Psoas muscle (tissue), 8 donors: ENCODE measurements around the gene PKD1. TPM values are rescaled to one million over a fixed set of nuclear protein-coding genes. Genes with fewer than 3 reads are reported as not detected.
"Not testable (repeated sequence)": the region's sequence is repeated elsewhere in the genome, so short reads cannot be mapped to it uniquely, and the experiment has no call there.

Experiments used
- ATAC-seq, 4 donors: fragments of 200-7000 bp; cut with Tn5 transposase; one replicate each; pipeline ENCODE4 v1.9.1; 2020; ENCODE audit warnings: moderate library complexity in 3 of 4, mild to moderate bottlenecking in 2 of 4
- DNase-seq, 2 donors: peaks; one replicate each; pipeline ENCODE4 v3.0.0-alpha.2; 2020
- H3K27ac ChIP-seq: fragments of 200-600 bp; one replicate; pipeline ENCODE4 v1.8.0; 2022
- H3K27me3 ChIP-seq, 3 donors: fragments of 200-600 bp in 1 of 3; one replicate each; pipeline versions ENCODE4 v1.6.1 to v1.8.0; 2013 to 2022; ENCODE audit warnings: low read length in 2 of 3, mild to moderate bottlenecking in 2 of 3, moderate library complexity in 1 of 3; ENCODE audit not compliant: insufficient read depth in 3 of 3
- H3K36me3 ChIP-seq, 2 donors: fragments of 200-600 bp in 1 of 2; one replicate each; pipeline versions ENCODE4 v1.6.1 to v1.8.0; 2013 to 2022; ENCODE audit warnings: low read depth in 1 of 2, mild to moderate bottlenecking in 1 of 2, moderate library complexity in 1 of 2; ENCODE audit not compliant: insufficient read depth in 1 of 2
- H3K4me1 ChIP-seq: fragments of 200-600 bp; one replicate; pipeline ENCODE4 v1.8.0; 2022
- H3K4me3 ChIP-seq: fragments of 200-600 bp; one replicate; pipeline ENCODE4 v1.8.0; 2022; ENCODE audit warnings: mild to moderate bottlenecking
- H3K9me3 ChIP-seq: fragments of 200-600 bp; one replicate; pipeline ENCODE4 v1.8.0; 2022
- WGBS, 3 donors: extraction: QIAGEN DNeasy Blood & Tissue Kit; methylation state at CpG; one replicate each; pipeline versions ENCODE4 v1.1.6 to v1.1.7; 2013; 5-methylcytosine and 5-hydroxymethylcytosine counted together
- intact Hi-C, 2 donors: fragments of 100-400 bp; cut with DNase I; formaldehyde crosslinking; loops; one replicate each; pipeline versions ENCODE4 v1.11.0 to v1.14.2; 2022
- polyA plus RNA-seq, 3 donors: library from polyadenylated mRNA; stranded (reverse); fragments of 200-250 nt; gene quantifications; one replicate each; pipeline ENCODE4 v1.2.3, GENCODE V29; 2013
- total RNA-seq, 4 donors: library from RNA; stranded (reverse); fragmentation: NEBNext Ultra II Directional in 2 of 4; extraction: Animal tissue kit (Norgen Biotek cat#: 25700) in 2 of 4; gene quantifications; one replicate each; pipeline versions ENCODE4 v1.2.1 to v1.2.4, GENCODE V29; 2021 to 2023
- TF ChIP-seq, protein P1 (sequence below): fragments of 200-600 bp; IDR thresholded peaks from one replicate; pipeline ENCODE4 v1.8.0; 2022; ENCODE audit warnings: antibody characterized with exemption
- donor health status: healthy with polysubstance abuse.
- donor health status: DM: no; HTN: no; CAD: no; lungs with moderate emphysema.
- donor health status: Bipolar disorder and iron deficiency.
- donor health status: healthy.
- donor health status: DM: yes; HTN: yes; CAD: no.
- donor health status: DM: no; HTN: no; CAD: no.
- donor health status: DM: no; HTN: no; CAD: no.
- donor health status: DM: yes; HTN: yes; CAD: no.

The PKD1 gene
- total and polyA plus RNA-seq, 7 donors, result 33.9 to 123 (median 74.1) TPM

DNA sequence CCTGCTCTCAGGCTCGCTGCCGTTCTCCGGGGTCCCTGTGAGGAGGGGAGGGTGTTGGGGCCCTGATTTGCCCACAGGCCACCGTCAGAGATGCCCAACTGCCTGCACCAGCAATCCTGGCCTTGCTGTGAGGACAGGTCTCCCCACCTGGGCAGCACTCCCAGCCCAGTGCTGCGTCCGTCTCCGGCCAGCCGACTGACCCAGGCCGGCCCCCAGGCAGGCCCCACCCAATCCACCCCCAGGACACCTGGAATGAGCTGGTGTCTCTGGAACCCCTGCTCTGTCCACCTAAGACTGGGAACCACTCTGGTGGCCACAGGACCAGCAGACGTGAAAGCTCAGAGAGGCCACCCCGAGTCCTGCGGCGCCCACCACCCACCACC lies 20.1 kb downstream of the PKD1 start:
- no peak overlapping the region for H3K4me3 ChIP-seq
- H3K27me3 ChIP-seq, result no peaks in the 10 kb centered on the region
- TF ChIP-seq, protein P1, sequence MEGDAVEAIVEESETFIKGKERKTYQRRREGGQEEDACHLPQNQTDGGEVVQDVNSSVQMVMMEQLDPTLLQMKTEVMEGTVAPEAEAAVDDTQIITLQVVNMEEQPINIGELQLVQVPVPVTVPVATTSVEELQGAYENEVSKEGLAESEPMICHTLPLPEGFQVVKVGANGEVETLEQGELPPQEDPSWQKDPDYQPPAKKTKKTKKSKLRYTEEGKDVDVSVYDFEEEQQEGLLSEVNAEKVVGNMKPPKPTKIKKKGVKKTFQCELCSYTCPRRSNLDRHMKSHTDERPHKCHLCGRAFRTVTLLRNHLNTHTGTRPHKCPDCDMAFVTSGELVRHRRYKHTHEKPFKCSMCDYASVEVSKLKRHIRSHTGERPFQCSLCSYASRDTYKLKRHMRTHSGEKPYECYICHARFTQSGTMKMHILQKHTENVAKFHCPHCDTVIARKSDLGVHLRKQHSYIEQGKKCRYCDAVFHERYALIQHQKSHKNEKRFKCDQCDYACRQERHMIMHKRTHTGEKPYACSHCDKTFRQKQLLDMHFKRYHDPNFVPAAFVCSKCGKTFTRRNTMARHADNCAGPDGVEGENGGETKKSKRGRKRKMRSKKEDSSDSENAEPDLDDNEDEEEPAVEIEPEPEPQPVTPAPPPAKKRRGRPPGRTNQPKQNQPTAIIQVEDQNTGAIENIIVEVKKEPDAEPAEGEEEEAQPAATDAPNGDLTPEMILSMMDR, result no peak
- peaks cover 4% of the 10 kb centered on the region for H3K4me1 ChIP-seq
- H3K36me3 ChIP-seq, result peaks cover 0 to 36% of the 10 kb centered on the region in 2 donors
- no peak overlapping the region for H3K27ac ChIP-seq
- no peak for ATAC-seq
- intact Hi-C loops, result no loop called here
- DNase-seq, result no peak
- 76 to 79% (median 77%) methylated on average over 6 to 13 of the region's 13 CpGs for WGBS, 3 donors
- H3K9me3 ChIP-seq, result no peaks in the 10 kb centered on the region

DNA sequence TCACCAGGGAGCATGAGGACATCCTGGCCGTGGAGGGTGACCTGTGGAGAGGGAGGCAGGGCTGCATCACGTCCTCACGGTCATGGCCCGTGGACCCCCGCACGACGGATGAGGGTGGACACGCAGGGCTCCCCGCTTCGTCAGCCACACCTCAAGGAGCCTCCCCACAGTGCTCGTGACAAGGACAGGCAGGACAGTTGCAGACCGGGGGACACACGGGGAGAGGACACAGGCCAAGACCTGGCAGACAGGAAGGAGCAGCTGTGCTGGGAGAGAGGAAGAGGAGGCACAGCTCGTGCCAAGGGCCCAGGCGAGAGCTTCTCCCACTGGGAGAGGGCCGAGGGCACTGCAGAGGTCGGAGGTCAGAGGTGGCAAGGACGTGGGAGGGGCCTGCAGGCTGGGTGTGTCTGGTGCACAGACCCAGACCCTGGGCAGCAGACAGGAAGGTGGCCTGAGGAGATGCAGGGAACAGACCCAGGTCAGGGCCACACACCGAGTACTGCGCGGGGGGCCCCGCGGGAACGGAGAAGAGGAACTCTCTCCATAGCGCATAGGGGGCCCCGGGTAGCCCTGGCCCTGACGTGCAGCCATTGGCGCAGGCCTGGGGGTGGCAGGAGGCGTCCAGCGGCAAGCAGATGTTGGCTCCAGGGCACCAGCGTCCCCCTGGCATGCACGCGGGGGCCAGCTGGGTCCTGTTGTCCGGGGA lies 20.7 kb downstream of the PKD1 start:
- H3K4me1 ChIP-seq, H3K9me3 ChIP-seq, H3K4me3 ChIP-seq, ATAC-seq, intact Hi-C loops, H3K27me3 ChIP-seq: not testable (repeated sequence)
- 48 to 54% (median 52%) methylated on average over 22 to 29 of the region's 34 CpGs for WGBS, 3 donors
- peak overlapping the region; percentile 63 for H3K27ac ChIP-seq
- DNase-seq, result peak in 1 of 2 donors; percentile 64
- H3K36me3 ChIP-seq, result peaks cover 0 to 41% of the 10 kb centered on the region in 2 donors

GRCh38 chr16:2114225-2114624 lies 21.5 kb downstream of the PKD1 start:
- peaks cover 0 to 47% of the 10 kb centered on the region in 2 donors for H3K36me3 ChIP-seq

GRCh38 chr16:2112539-2113106 lies 23.1 kb downstream of the PKD1 start:
- ATAC-seq, H3K27ac ChIP-seq, H3K9me3 ChIP-seq, H3K27me3 ChIP-seq, DNase-seq, H3K4me3 ChIP-seq, intact Hi-C loops, H3K4me1 ChIP-seq: not testable (repeated sequence)
- 83 to 87% (median 84%) methylated on average over 22 to 30 of the region's 30 CpGs for WGBS, 3 donors
- H3K36me3 ChIP-seq, result peaks cover 0 to 63% of the 10 kb centered on the region in 2 donors

More at GRCh38 chr16:2114225-2114624, 21.5 kb downstream of the PKD1 start:
- intact Hi-C loops, DNase-seq, H3K4me1 ChIP-seq, H3K9me3 ChIP-seq, H3K4me3 ChIP-seq, ATAC-seq, H3K27me3 ChIP-seq: not testable (repeated sequence)
- WGBS, 3 donors, result 84 to 87% (median 86%) methylated on average over 21 to 26 of the region's 26 CpGs
- peak overlapping the region; percentile 63 for H3K27ac ChIP-seq

- peak; percentile 10 to 32 (median 23) for ATAC-seq
- H3K27ac ChIP-seq, H3K27me3 ChIP-seq, H3K9me3 ChIP-seq, H3K4me1 ChIP-seq, H3K4me3 ChIP-seq, intact Hi-C loops, DNase-seq: not testable (repeated sequence)
- 91 to 93% (median 92%) methylated on average over 42 to 64 of the region's 65 CpGs for WGBS, 3 donors
- H3K36me3 ChIP-seq, result peaks cover 0 to 70% of the 10 kb centered on the region in 2 donors
Measured at GRCh38 chr16:2111412-2112335, 24.0 kb downstream of the PKD1 start.

DNA sequence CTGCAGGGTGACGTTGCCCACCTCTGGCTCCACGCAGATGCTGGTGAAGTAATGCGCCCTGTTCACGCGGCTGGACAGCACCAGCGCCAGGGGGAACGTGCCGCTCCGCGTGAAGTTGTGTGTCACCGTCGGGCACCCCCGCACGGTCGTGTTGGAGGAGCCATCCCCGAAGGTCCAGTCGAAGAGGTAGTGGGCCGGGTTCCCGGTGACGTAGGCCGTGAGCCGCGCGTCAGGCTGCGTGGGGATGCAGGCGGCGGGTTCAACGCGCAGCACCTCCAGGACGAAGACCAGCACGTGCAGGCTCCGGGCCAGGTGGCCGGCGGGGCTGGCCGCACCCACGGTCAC lies 24.7 kb downstream of the PKD1 start:
- H3K4me3 ChIP-seq, H3K9me3 ChIP-seq, H3K27me3 ChIP-seq, intact Hi-C loops, DNase-seq, H3K4me1 ChIP-seq: not testable (repeated sequence)
- WGBS, 3 donors, result 93 to 94% (median 93%) methylated on average over 34 to 36 of the region's 36 CpGs
- Histone ChIP-seq H3K27ac (peak overlapping the region; percentile 16), H3K36me3 (peaks cover 0 to 73% of the 10 kb centered on the region in 2 donors)
- peak in 3 of 4 donors; percentile 15 to 46 (median 31) for ATAC-seq

GRCh38 chr16:2110332-2111008 lies 25.2 kb downstream of the PKD1 start:
- ATAC-seq (peak; percentile 68 to 82 (median 78)), DNase-seq (peak; percentile 40 to 72)
- Histone ChIP-seq H3K36me3 (peaks cover 0 to 78% of the 10 kb centered on the region in 2 donors), H3K27ac (peak overlapping the region; percentile 36)
- H3K4me1 ChIP-seq, H3K9me3 ChIP-seq, H3K4me3 ChIP-seq, intact Hi-C loops, H3K27me3 ChIP-seq: not testable (repeated sequence)
- WGBS, 3 donors, result 77 to 86% (median 78%) methylated on average over 31 to 43 of the region's 43 CpGs

- ATAC-seq, result peak; percentile 18 to 24 (median 21)
- H3K4me1 ChIP-seq, H3K27ac ChIP-seq, H3K4me3 ChIP-seq, DNase-seq, H3K9me3 ChIP-seq, H3K27me3 ChIP-seq, intact Hi-C loops: not testable (repeated sequence)
- WGBS, 3 donors, result 84 to 87% (median 85%) methylated on average over 17 to 23 of the region's 23 CpGs
- H3K36me3 ChIP-seq, result peaks cover 0 to 81% of the 10 kb centered on the region in 2 donors
Measured at GRCh38 chr16:2109872-2110271, 25.8 kb downstream of the PKD1 start.

- DNase-seq, H3K27me3 ChIP-seq, H3K4me1 ChIP-seq, intact Hi-C loops, H3K27ac ChIP-seq, H3K4me3 ChIP-seq, H3K9me3 ChIP-seq: not testable (repeated sequence)
- H3K36me3 ChIP-seq, result peaks cover 0 to 76% of the 10 kb centered on the region in 2 donors
- WGBS, 3 donors, result 84 to 90% (median 86%) methylated on average over 25 of the region's 25 CpGs
- ATAC-seq, result peak in 3 of 4 donors; percentile 2 to 14 (median 6)
Measured at GRCh38 chr16:2109271-2109580, 26.5 kb downstream of the PKD1 start.
